Activated T-helper 1 cell treated with anti-CD3 and anti-CD28 coated beads, Interleukin-12 subunit alpha, Interleukin-12 subunit beta, Interleukin-2, Interleukin-4 antibody, amounts not matched to agents 30 ng/mL and 10 ng/mL and 1 ng/mL, durations not matched to agents 14 hours and 24 hours and 36 hours (primary cell): ENCODE results near the gene KIF26A. TPM values are rescaled to one million over a fixed set of nuclear protein-coding genes. Genes with fewer than 3 reads are reported as not detected.
A peak's percentile ranks its signal among the peaks of the same experiment; 100 is the strongest.
"Not testable (repeated sequence)": the region's sequence is repeated elsewhere in the genome, so short reads cannot be mapped to it uniquely, and the experiment has no call there.

Experiments
- DNase-seq: peaks from one replicate; pipeline ENCODE4 v3.0.0; 2021; ENCODE audit warnings: low spot score
- H3K27ac Mint-ChIP-seq: one replicate; pipeline ENCODE4 v1.8.0; 2021; ENCODE audit warnings: mild to moderate bottlenecking, mixed read lengths
- H3K27me3 Mint-ChIP-seq: one replicate; pipeline ENCODE4 v1.8.0; 2022; ENCODE audit warnings: mild to moderate bottlenecking, moderate library complexity, mixed read lengths; ENCODE audit not compliant: insufficient read depth
- H3K36me3 Mint-ChIP-seq: one replicate; pipeline ENCODE4 v1.8.0; 2021; ENCODE audit warnings: low read depth, mixed read lengths
- H3K4me1 Mint-ChIP-seq: one replicate; pipeline ENCODE4 v1.8.0; 2021; ENCODE audit warnings: low read depth, mixed read lengths
- H3K4me3 Mint-ChIP-seq: one replicate; pipeline ENCODE4 v1.8.0; 2021; ENCODE audit warnings: mild to moderate bottlenecking, moderate library complexity, mixed read lengths
- H3K9me3 Mint-ChIP-seq: one replicate; pipeline ENCODE4 v1.8.0; 2021; ENCODE audit warnings: mixed read lengths
- intact Hi-C: fragments of 100-400 bp; cut with micrococcal nuclease; formaldehyde crosslinking; loops from one replicate; pipeline ENCODE4 v1.15.1; 2024
- total RNA-seq: library from RNA; stranded (reverse); gene quantifications from 2 replicates; pipeline ENCODE4 v1.2.3, GENCODE V29; 2022

The KIF26A gene
- total RNA-seq, 1 donor from 2014 or later, result 0.05 TPM

- DNase-seq, result no peak
- no peak overlapping the region for H3K27ac Mint-ChIP-seq
- H3K4me1 Mint-ChIP-seq, result peaks cover under 1% of the 10 kb centered on the region
- H3K4me3 Mint-ChIP-seq, result no peak overlapping the region
- H3K27me3 Mint-ChIP-seq, result peaks cover 6% of the 10 kb centered on the region
- H3K36me3 Mint-ChIP-seq, result no peaks in the 10 kb centered on the region
- H3K9me3 Mint-ChIP-seq, result no peaks in the 10 kb centered on the region
- intact Hi-C loops, result no loop called here
These were observed 84.1 kb downstream of the KIF26A start for GRCh38 chr14:104222396-104223036.

- no peak overlapping the region for H3K27ac Mint-ChIP-seq
These were observed 85.0 kb downstream of the KIF26A start for GRCh38 chr14:104223101-104224041.

GRCh38 chr14:104224131-104224505 lies 85.7 kb downstream of the KIF26A start:
- Mint-ChIP-seq H3K4me3 (no peak overlapping the region), H3K27ac (no peak overlapping the region), H3K27me3 (peaks cover 6% of the 10 kb centered on the region), H3K9me3 (peaks cover 6% of the 10 kb centered on the region), H3K36me3 (peaks cover 5% of the 10 kb centered on the region), H3K4me1 (peaks cover 8% of the 10 kb centered on the region)
- intact Hi-C loops, result no loop called here
- no peak for DNase-seq

More at GRCh38 chr14:104223101-104224041, 85.0 kb downstream of the KIF26A start:
- Mint-ChIP-seq H3K27me3 (peaks cover 6% of the 10 kb centered on the region), H3K9me3 (peaks cover 6% of the 10 kb centered on the region), H3K4me1 (peaks cover 8% of the 10 kb centered on the region), H3K36me3 (peaks cover 5% of the 10 kb centered on the region), H3K4me3 (no peak overlapping the region)
- DNase-seq, result no peak
- intact Hi-C loops, result no loop called here

- H3K9me3 Mint-ChIP-seq, result peaks cover 6% of the 10 kb centered on the region
- DNase-seq, result no peak
- H3K4me1 Mint-ChIP-seq, result peaks cover 8% of the 10 kb centered on the region
- H3K27ac Mint-ChIP-seq, result no peak overlapping the region
- peaks cover 5% of the 10 kb centered on the region for H3K36me3 Mint-ChIP-seq
- intact Hi-C loops, result no loop called here
- H3K4me3 Mint-ChIP-seq, result no peak overlapping the region
- H3K27me3 Mint-ChIP-seq, result peaks cover 6% of the 10 kb centered on the region
These were observed 86.3 kb downstream of the KIF26A start for GRCh38 chr14:104224506-104225277.

GRCh38 chr14:104225278-104226190 lies 87.1 kb downstream of the KIF26A start:
- H3K9me3 Mint-ChIP-seq, intact Hi-C loops, H3K36me3 Mint-ChIP-seq, H3K27ac Mint-ChIP-seq, H3K27me3 Mint-ChIP-seq, H3K4me1 Mint-ChIP-seq, H3K4me3 Mint-ChIP-seq, DNase-seq: not testable (repeated sequence)

GRCh38 chr14:104226421-104227383 lies 88.3 kb downstream of the KIF26A start:
- no peak for DNase-seq
- intact Hi-C loops, result no loop called here
- Mint-ChIP-seq H3K36me3 (peaks cover 5% of the 10 kb centered on the region), H3K9me3 (peaks cover 6% of the 10 kb centered on the region), H3K4me1 (peaks cover 8% of the 10 kb centered on the region), H3K27me3 (peaks cover 6% of the 10 kb centered on the region), H3K4me3 (no peak overlapping the region), H3K27ac (no peak overlapping the region)

- H3K4me1 Mint-ChIP-seq, result peaks cover 8% of the 10 kb centered on the region
- no peak overlapping the region for H3K4me3 Mint-ChIP-seq
- H3K27ac Mint-ChIP-seq, result peak overlapping the region; percentile 50
- H3K36me3 Mint-ChIP-seq, result peaks cover 5% of the 10 kb centered on the region
- intact Hi-C loops, result no loop called here
- H3K9me3 Mint-ChIP-seq, result peaks cover 6% of the 10 kb centered on the region
- H3K27me3 Mint-ChIP-seq, result peaks cover 6% of the 10 kb centered on the region
- DNase-seq, result no peak
These were observed 89.4 kb downstream of the KIF26A start for GRCh38 chr14:104227806-104228205.

GRCh38 chr14:104228221-104228620 lies 89.8 kb downstream of the KIF26A start:
- intact Hi-C loops, result no loop called here
- H3K27ac Mint-ChIP-seq, result peak overlapping the region; percentile 50
- no peak overlapping the region for H3K4me3 Mint-ChIP-seq
- no peak for DNase-seq
- H3K36me3 Mint-ChIP-seq, result peaks cover 5% of the 10 kb centered on the region
- H3K4me1 Mint-ChIP-seq, result peaks cover 8% of the 10 kb centered on the region
- peaks cover 6% of the 10 kb centered on the region for H3K27me3 Mint-ChIP-seq
- peaks cover 7% of the 10 kb centered on the region for H3K9me3 Mint-ChIP-seq

- no peak for DNase-seq
- Mint-ChIP-seq H3K36me3 (peaks cover 5% of the 10 kb centered on the region), H3K27me3 (peaks cover 4% of the 10 kb centered on the region), H3K4me1 (peaks cover 8% of the 10 kb centered on the region), H3K4me3 (no peak overlapping the region), H3K27ac (no peak overlapping the region), H3K9me3 (peaks cover 14% of the 10 kb centered on the region)
- intact Hi-C loops, result no loop called here
These were observed 90.5 kb downstream of the KIF26A start for GRCh38 chr14:104228716-104229533.

- H3K27ac Mint-ChIP-seq, result no peak overlapping the region
- H3K27me3 Mint-ChIP-seq, result no peaks in the 10 kb centered on the region
- peaks cover 8% of the 10 kb centered on the region for H3K4me1 Mint-ChIP-seq
- intact Hi-C loops, result no loop called here
- H3K4me3 Mint-ChIP-seq, result no peak overlapping the region
- peaks cover 17% of the 10 kb centered on the region for H3K9me3 Mint-ChIP-seq
- H3K36me3 Mint-ChIP-seq, result peaks cover 5% of the 10 kb centered on the region
- DNase-seq, result no peak
These were observed 91.2 kb downstream of the KIF26A start for GRCh38 chr14:104229534-104230055.
